ENCODE measurements around the gene HID1.

Gene HID1

GRCh38 chr17:74943808-74944522 lies 28.6 kb downstream of the HID1 start:
- DNase-seq: no peak

- DNase-seq: no peak
These were observed 31.3 kb downstream of the HID1 start for GRCh38 chr17:74941128-74941725.

- DNase-seq: no peak
These were observed 33.0 kb downstream of the HID1 start for GRCh38 chr17:74939534-74939933.

GRCh38 chr17:74938194-74938950 lies 34.2 kb downstream of the HID1 start:
- DNase-seq: no peak

- no peak for DNase-seq
These were observed 35.2 kb downstream of the HID1 start for GRCh38 chr17:74937064-74938051.

- DNase-seq: no peak
These were observed 36.1 kb downstream of the HID1 start for GRCh38 chr17:74936470-74936799.

- DNase-seq: no peak
These were observed 36.7 kb downstream of the HID1 start, which contains the start of gene OTOP3 for GRCh38 chr17:74935585-74936469. Gene OTOP3 (plus strand): TSS chr17:74935898. CDS start chr17:74935922, 24 bp downstream.

GRCh38 chr17:74935048-74935447 lies 37.5 kb downstream of the HID1 start:
- DNase-seq: no peak

GRCh38 chr17:74930535-74931036 lies 42.0 kb downstream of the HID1 start:
- no peak for DNase-seq

- no peak for DNase-seq
These were observed 43.8 kb downstream of the HID1 start for GRCh38 chr17:74928786-74929185.

- DNase-seq: no peak
These were observed 47.3 kb downstream of the HID1 start for GRCh38 chr17:74925242-74925641.

GRCh38 chr17:74924250-74924948 lies 48.2 kb downstream of the HID1 start, which contains the start of gene OTOP2:
Gene OTOP2 (plus strand): TSS chr17:74924273. CDS start chr17:74924633, 360 bp downstream.
- no peak for DNase-seq

- DNase-seq: no peak
These were observed 48.9 kb downstream of the HID1 start for GRCh38 chr17:74923538-74924249.

GRCh38 chr17:74922694-74923537 lies 49.6 kb downstream of the HID1 start, which contains the start of gene USH1G:
Gene USH1G (minus strand): TSS chr17:74923255. CDS start chr17:74923073, 182 bp downstream.
- no peak for DNase-seq

- no peak for DNase-seq
These were observed 50.4 kb downstream of the HID1 start for GRCh38 chr17:74922172-74922571.

GRCh38 chr17:74921769-74922168 lies 50.8 kb downstream of the HID1 start:
- no peak for DNase-seq

GRCh38 chr17:74921026-74921681 lies 51.4 kb downstream of the HID1 start:
- no peak for DNase-seq

GRCh38 chr17:74920642-74921025 lies 51.9 kb downstream of the HID1 start:
- no peak for DNase-seq

- DNase-seq: no peak
These were observed 52.3 kb downstream of the HID1 start for GRCh38 chr17:74920306-74920620.

Data from NCI-H2029 treated with DMSO at 0.1 percent for 48 hours (cell line).